BE2C (cell line): Measurements from ENCODE around the gene SERPINA5.

Experiments used
- DNase-seq: peaks from one replicate; pipeline ENCODE4 v3.0.0-alpha.2; 2020
- H3K27me3 ChIP-seq: fragments of 250-450 bp; sonication (Bioruptor Pico); 2 replicates; pipeline ENCODE4 v1.5.1; 2020; ENCODE audit warnings: mild to moderate bottlenecking
- H3K36me3 ChIP-seq: fragments of 250-450 bp; sonication (Bioruptor Pico); 2 replicates; pipeline ENCODE4 v1.5.1; 2020; ENCODE audit warnings: mild to moderate bottlenecking
- H3K4me1 ChIP-seq: fragments of 250-450 bp; sonication (Bioruptor Pico); 2 replicates; pipeline ENCODE4 v1.5.1; 2020
- H3K4me3 ChIP-seq: 2 replicates; pipeline ENCODE4 v1.5.1; 2011; ENCODE audit warnings: low read depth, low read length
- H3K9me3 ChIP-seq: fragments of 250-450 bp; sonication (Bioruptor Pico); 2 replicates; pipeline ENCODE4 v1.5.1; 2020
- CTCF ChIP-seq: IDR thresholded peaks from 2 replicates; pipeline ENCODE4 v1.5.1; 2012; ENCODE audit warnings: mild to moderate bottlenecking, low read depth, low read length

Gene SERPINA5

GRCh38 chr14:94584591-94585280, 3.5 kb downstream of the SERPINA5 start:
- no peak for DNase-seq

GRCh38 chr14:94586635-94587034, 5.4 kb downstream of the SERPINA5 start:
- no peak for TF ChIP-seq CTCF
- no peaks in the 10 kb centered on the region for H3K9me3 ChIP-seq
- H3K4me3 ChIP-seq: no peak overlapping the region
- H3K4me1 ChIP-seq: no peaks in the 10 kb centered on the region
- no peaks in the 10 kb centered on the region for H3K36me3 ChIP-seq
- DNase-seq: no peak
- no peaks in the 10 kb centered on the region for H3K27me3 ChIP-seq

More at GRCh38 chr14:94584591-94585280, 3.5 kb downstream of the SERPINA5 start:
- Histone ChIP-seq H3K4me3 (no peak overlapping the region), H3K9me3 (no peaks in the 10 kb centered on the region), H3K27me3 (no peaks in the 10 kb centered on the region), H3K4me1 (no peaks in the 10 kb centered on the region), H3K36me3 (no peaks in the 10 kb centered on the region)
- no peak for TF ChIP-seq CTCF

GRCh38 chr14:94588311-94588710, 7.1 kb downstream of the SERPINA5 start:
- Histone ChIP-seq H3K36me3 (no peaks in the 10 kb centered on the region), H3K4me3 (no peak overlapping the region), H3K9me3 (no peaks in the 10 kb centered on the region), H3K27me3 (no peaks in the 10 kb centered on the region), H3K4me1 (no peaks in the 10 kb centered on the region)
- no peak for TF ChIP-seq CTCF
- no peak for DNase-seq

DNA sequence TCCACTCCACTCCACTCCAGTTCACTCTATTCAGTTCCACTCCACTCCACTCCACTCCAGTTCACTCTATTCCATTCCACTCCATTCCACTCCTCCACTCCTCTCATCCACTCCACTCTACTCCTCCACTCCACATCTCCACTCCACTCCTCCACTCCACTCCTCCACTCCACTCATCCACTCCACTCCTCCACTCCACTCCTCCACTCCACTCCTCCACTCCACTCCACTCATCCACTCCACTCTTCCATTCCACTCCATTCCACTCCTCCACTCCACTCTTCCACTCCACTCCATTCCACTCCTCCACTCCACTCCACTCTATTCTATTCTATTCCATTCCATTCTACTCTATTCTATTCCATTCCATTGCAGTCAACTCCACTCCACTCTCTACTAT, 9.8 kb downstream of the SERPINA5 start:
- Histone ChIP-seq H3K36me3 (no peaks in the 10 kb centered on the region), H3K27me3 (no peaks in the 10 kb centered on the region), H3K9me3 (no peaks in the 10 kb centered on the region), H3K4me3 (no peak overlapping the region), H3K4me1 (no peaks in the 10 kb centered on the region)
- DNase-seq: no peak
- no peak for TF ChIP-seq CTCF

GRCh38 chr14:94591871-94592270, 10.6 kb downstream of the SERPINA5 start:
- TF ChIP-seq CTCF: no peak
- H3K36me3 ChIP-seq: no peaks in the 10 kb centered on the region

GRCh38 chr14:94592457-94592856, 11.2 kb downstream of the SERPINA5 start:
- TF ChIP-seq CTCF: no peak
- H3K4me3 ChIP-seq: no peak overlapping the region
- H3K36me3 ChIP-seq: no peaks in the 10 kb centered on the region
- H3K27me3 ChIP-seq: no peaks in the 10 kb centered on the region
- H3K9me3 ChIP-seq: no peaks in the 10 kb centered on the region
- no peak for DNase-seq
- no peaks in the 10 kb centered on the region for H3K4me1 ChIP-seq

More at GRCh38 chr14:94591871-94592270, 10.6 kb downstream of the SERPINA5 start:
- H3K9me3 ChIP-seq: no peaks in the 10 kb centered on the region
- no peaks in the 10 kb centered on the region for H3K27me3 ChIP-seq
- DNase-seq: no peak
- no peak overlapping the region for H3K4me3 ChIP-seq
- H3K4me1 ChIP-seq: no peaks in the 10 kb centered on the region
